ENCODE measurements around the gene SIRT5.

Gene SIRT5

DNA sequence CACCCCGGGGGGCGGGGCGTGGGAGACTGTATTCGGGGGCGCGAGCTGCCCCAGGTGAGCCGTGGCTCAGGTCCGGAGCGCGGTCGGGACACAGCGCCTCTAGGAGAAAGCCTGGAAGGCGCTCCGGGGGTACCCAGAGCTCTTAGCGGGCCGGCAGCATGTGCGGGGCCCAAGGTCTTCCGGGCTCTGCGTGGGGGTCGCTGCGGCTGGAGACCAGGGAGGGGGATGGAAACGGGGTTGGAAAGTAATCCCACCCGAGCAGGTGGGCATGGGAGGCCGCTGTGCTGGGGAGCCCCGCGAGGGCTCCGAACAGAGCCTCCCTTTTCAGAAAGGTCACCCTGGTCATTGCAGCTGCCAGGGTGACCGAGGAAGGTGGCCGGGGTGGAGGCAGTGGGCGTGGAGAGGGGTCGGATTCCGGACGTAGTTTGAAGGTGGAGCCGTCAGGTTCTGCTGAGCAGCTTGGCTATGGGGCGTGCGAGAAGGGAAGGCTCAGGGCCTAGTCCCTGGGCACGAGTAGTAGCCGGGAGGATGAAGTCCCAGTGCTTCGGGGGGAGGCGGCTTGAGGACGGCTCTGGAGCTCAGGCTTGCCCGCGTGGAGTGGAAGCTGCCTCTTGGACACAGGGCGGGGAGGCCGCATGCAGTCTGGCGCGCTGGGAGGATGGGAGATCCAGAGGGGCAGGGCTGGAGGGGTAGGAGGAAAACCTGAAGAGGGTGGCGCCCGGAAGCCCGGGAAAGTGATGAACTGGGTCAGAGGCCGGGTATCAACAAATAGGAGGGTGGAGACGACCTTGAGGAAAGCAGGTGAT, at the start of gene SIRT5:
SIRT5 (plus strand) TSS at position 31 of the 806 bp plus-strand sequence. CDS start 9,510 bp downstream, outside the sequence.
- H3K27me3 Mint-ChIP-seq, result no peaks in the 10 kb centered on the region
- H3K4me3 Mint-ChIP-seq, result peak within 1 kb of the TSS; percentile 97
- H3K9me3 Mint-ChIP-seq, result no peaks in the 10 kb centered on the region
- H3K4me1 Mint-ChIP-seq, result peaks cover 29% of the 10 kb centered on the region
- peak; percentile 91 for ATAC-seq
- H3K36me3 Mint-ChIP-seq, result no peaks in the 10 kb centered on the region
- H3K27ac Mint-ChIP-seq, result peak within 1 kb of the TSS; percentile 96

DNA sequence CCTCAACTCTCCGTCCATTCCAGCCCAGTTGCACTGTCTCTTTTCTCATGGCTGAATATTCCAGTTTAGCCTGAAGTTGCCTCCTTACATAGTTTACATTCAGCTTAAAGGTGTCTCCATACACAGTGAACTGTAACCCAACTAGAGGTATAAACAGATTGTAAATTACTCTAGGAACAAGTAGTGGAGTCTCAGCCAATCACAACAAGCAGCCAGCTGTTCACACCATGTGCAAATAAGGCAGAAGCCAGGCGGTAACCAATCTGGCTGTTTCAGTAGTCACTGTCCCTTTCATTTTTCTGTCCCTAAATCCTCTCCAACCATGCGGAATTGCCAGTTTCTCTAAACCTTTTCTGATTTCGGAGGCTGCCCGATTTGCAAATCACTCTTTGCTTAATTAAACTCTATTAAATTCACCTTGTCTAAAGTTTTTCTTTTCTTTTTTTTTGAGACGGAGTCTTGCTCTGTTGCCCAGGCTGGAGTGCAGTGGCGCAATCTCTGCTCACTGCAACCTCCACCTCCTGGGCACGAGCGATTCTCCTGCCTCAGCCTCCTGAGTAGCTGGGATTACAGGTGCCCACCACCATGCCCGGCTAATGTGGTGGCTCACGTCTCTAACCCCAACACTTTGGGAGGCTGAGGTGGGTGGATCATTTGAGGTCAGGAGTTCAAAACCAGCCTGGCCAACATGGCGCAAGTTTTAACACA, 49.4 kb upstream of the SIRT5 start:
- no peak for ATAC-seq
- H3K4me3 Mint-ChIP-seq, result no peak overlapping the region
- peaks cover 27% of the 10 kb centered on the region for H3K4me1 Mint-ChIP-seq
- H3K9me3 Mint-ChIP-seq, result no peaks in the 10 kb centered on the region
- H3K27me3 Mint-ChIP-seq, result no peaks in the 10 kb centered on the region
- peak overlapping the region; percentile 80 for H3K27ac Mint-ChIP-seq
- no peaks in the 10 kb centered on the region for H3K36me3 Mint-ChIP-seq

DNA sequence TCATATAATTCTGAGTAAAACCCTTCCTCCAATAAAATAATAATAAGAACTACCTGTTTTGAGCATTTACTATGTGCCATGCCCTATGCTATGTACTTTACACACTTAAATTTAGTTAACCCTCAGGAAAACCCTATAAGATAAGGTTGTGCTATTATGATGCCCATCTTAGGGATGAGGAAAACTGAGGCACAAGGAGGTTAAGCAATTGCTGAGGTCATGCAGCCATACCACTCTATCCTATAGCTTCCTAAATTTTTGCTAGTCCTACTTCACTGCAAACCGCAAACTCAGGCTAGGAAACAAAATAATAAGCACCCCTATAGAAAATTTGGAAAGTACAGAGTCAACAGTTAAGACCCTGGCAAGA, 48.1 kb upstream of the SIRT5 start:
- Mint-ChIP-seq H3K9me3 (no peaks in the 10 kb centered on the region), H3K36me3 (no peaks in the 10 kb centered on the region), H3K27ac (peak overlapping the region; percentile 80), H3K27me3 (no peaks in the 10 kb centered on the region), H3K4me1 (peaks cover 27% of the 10 kb centered on the region), H3K4me3 (no peak overlapping the region)
- ATAC-seq, result no peak

DNA sequence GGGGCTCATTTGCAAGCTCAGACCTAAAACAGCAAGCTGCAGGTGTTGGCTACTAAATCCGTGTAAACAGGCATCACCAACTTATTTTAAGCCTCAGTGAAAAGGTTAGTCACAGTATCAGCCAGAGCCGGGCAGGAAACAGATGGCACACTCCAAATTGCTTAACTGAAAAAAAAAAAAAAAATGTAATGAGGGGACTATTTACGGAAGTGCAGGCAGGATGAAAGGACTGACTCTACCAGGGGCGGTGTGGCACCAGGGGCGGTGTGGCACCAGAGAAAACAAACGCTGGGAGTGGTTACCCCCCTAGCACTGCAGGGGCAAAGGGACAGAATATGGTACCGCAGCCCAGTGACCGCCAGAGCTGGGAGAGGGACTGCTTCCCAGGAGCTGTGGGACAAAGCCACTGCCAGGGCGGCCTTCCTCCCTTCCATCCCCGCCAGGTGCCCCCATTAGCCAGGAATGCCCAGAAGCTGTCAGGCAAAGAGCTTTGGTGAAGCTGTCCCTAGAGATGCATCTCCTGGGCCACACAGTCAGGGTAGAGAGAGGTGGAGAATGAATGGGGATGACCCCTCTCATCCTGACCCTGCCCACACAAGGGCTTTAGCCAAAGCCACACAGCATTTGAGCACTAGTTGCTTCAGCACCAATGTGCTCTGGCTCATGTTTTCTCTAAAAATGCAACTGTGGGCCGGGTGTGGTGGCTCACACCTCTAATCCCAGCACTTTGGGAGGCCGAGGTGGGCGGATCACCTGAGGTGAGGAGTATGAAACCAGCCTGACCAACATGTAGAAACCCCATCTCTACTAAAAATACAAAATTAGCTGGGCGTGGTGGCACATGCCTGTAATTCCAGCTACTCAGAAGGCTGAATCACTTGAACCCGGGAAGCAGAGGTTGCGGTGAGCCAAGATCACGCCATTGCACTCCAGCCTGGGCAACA, 47.4 kb upstream of the SIRT5 start:
- Mint-ChIP-seq H3K36me3 (no peaks in the 10 kb centered on the region), H3K27ac (peak overlapping the region; percentile 80), H3K27me3 (no peaks in the 10 kb centered on the region), H3K4me3 (peak overlapping the region; percentile 0), H3K9me3 (no peaks in the 10 kb centered on the region), H3K4me1 (peaks cover 27% of the 10 kb centered on the region)
- ATAC-seq, result peak; percentile 95

GRCh38 chr6:13527671-13528056, 46.7 kb upstream of the SIRT5 start:
- ATAC-seq, result no peak
- Mint-ChIP-seq H3K27ac (peak overlapping the region; percentile 80), H3K9me3 (no peaks in the 10 kb centered on the region), H3K36me3 (no peaks in the 10 kb centered on the region), H3K27me3 (no peaks in the 10 kb centered on the region), H3K4me1 (peaks cover 28% of the 10 kb centered on the region), H3K4me3 (no peak overlapping the region)

GRCh38 chr6:13528232-13528631, 46.2 kb upstream of the SIRT5 start:
- H3K27ac Mint-ChIP-seq, result peak overlapping the region; percentile 52
- no peaks in the 10 kb centered on the region for H3K36me3 Mint-ChIP-seq
- H3K4me3 Mint-ChIP-seq, result no peak overlapping the region
- no peaks in the 10 kb centered on the region for H3K27me3 Mint-ChIP-seq
- no peaks in the 10 kb centered on the region for H3K9me3 Mint-ChIP-seq
- no peak for ATAC-seq
- H3K4me1 Mint-ChIP-seq, result peaks cover 33% of the 10 kb centered on the region

GRCh38 chr6:13528777-13529343, 45.5 kb upstream of the SIRT5 start:
- no peaks in the 10 kb centered on the region for H3K36me3 Mint-ChIP-seq
- no peak overlapping the region for H3K4me3 Mint-ChIP-seq
- no peak for ATAC-seq
- peak overlapping the region; percentile 52 for H3K27ac Mint-ChIP-seq
- peaks cover 33% of the 10 kb centered on the region for H3K4me1 Mint-ChIP-seq
- no peaks in the 10 kb centered on the region for H3K27me3 Mint-ChIP-seq
- H3K9me3 Mint-ChIP-seq, result no peaks in the 10 kb centered on the region

- H3K27me3 Mint-ChIP-seq, result no peaks in the 10 kb centered on the region
- H3K36me3 Mint-ChIP-seq, result no peaks in the 10 kb centered on the region
- H3K4me3 Mint-ChIP-seq, result no peak overlapping the region
- H3K9me3 Mint-ChIP-seq, result no peaks in the 10 kb centered on the region
- no peak for ATAC-seq
- no peak overlapping the region for H3K27ac Mint-ChIP-seq
- H3K4me1 Mint-ChIP-seq, result peaks cover 15% of the 10 kb centered on the region
Observed at GRCh38 chr6:13531956-13532355, 42.4 kb upstream of the SIRT5 start.

GRCh38 chr6:13534536-13534935, 39.9 kb upstream of the SIRT5 start:
- Mint-ChIP-seq H3K9me3 (no peaks in the 10 kb centered on the region), H3K4me3 (no peak overlapping the region), H3K27me3 (no peaks in the 10 kb centered on the region), H3K36me3 (no peaks in the 10 kb centered on the region), H3K4me1 (peaks cover 14% of the 10 kb centered on the region), H3K27ac (no peak overlapping the region)
- ATAC-seq, result no peak

GRCh38 chr6:13535306-13535705, 39.1 kb upstream of the SIRT5 start:
- Mint-ChIP-seq H3K27me3 (no peaks in the 10 kb centered on the region), H3K4me3 (no peak overlapping the region)

DNA sequence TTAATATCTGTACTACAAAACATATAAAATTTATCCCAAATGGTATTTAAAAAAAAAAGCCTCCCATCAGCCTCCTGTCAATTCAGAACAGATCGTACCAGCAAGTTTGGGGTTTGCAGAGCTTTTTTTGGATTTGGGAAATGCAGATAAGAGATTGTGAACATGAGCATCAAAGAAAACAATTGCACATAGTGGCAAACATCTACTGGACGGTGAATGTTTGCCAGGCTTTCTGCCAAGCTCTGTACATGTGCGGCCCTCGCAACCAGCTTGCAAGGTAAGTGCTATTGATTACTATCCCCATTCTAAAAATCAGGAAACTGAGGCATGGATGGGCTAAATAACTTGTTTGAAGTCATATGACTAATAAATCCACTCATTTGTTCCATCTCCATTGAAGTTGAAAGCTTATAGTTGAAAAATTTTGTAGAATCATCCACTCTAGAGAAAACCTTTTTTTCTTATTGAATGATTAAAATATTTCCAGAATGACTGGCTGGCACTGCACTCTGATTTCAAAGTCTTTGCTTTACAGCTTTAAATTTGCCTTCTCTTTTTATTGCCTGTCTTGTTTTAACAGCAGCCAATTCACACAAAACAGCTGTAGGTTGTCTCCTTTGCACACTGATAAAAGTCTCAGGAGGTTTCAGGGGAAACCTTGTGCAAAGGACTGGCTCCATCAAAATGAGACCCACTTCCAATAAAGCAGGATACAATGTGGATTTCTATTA, 37.4 kb upstream of the SIRT5 start:
- Mint-ChIP-seq H3K27me3 (no peaks in the 10 kb centered on the region), H3K9me3 (no peaks in the 10 kb centered on the region), H3K36me3 (no peaks in the 10 kb centered on the region), H3K4me3 (no peak overlapping the region), H3K4me1 (peaks cover 16% of the 10 kb centered on the region), H3K27ac (no peak overlapping the region)
- ATAC-seq, result no peak

More at GRCh38 chr6:13535306-13535705, 39.1 kb upstream of the SIRT5 start:
- peaks cover 16% of the 10 kb centered on the region for H3K4me1 Mint-ChIP-seq
- H3K36me3 Mint-ChIP-seq, result no peaks in the 10 kb centered on the region
- H3K27ac Mint-ChIP-seq, result no peak overlapping the region
- ATAC-seq, result no peak
- H3K9me3 Mint-ChIP-seq, result no peaks in the 10 kb centered on the region

DNA sequence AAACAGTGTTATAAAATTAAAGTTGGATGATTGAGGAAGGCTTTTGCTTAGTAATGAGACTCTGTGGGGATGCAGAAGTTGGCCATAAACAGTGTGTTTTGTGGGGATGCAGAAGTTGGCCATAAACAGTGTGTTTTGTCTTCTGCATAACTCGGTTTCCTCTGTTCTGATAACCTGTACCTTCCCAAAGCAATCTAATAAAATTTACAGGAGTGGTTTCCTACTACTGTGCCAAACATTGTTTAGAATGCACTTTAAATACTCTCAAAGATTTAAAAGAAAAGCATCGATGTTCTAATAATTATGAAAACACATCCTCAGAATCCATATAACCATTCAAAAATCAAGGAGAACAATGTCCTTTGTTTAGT, 36.9 kb upstream of the SIRT5 start:
- Mint-ChIP-seq H3K27ac (no peak overlapping the region), H3K4me3 (no peak overlapping the region), H3K36me3 (no peaks in the 10 kb centered on the region), H3K9me3 (no peaks in the 10 kb centered on the region), H3K27me3 (no peaks in the 10 kb centered on the region), H3K4me1 (peaks cover 16% of the 10 kb centered on the region)
- ATAC-seq, result no peak

DNA sequence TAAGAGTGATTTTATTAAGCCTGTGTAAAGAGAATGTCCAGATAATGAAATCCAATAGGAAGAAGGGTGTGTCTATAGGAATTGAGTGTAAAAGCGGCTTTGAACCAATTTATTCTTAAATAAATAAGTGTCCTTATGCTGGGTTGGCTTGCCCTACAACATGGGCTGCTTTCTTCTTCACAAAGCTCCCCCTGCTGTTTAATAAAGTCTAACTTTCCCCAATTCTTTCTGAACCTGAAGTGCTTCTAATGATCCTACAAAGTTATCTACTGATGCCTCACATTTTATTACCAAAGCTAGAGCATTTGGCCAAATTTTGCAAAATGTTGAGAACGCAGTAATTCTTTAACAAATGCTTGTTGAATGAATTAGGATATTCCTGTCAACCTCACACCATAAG, 36.3 kb upstream of the SIRT5 start:
- H3K27me3 Mint-ChIP-seq, result no peaks in the 10 kb centered on the region
- H3K27ac Mint-ChIP-seq, result no peak overlapping the region
- peaks cover 11% of the 10 kb centered on the region for H3K4me1 Mint-ChIP-seq
- no peak overlapping the region for H3K4me3 Mint-ChIP-seq
- no peak for ATAC-seq
- no peaks in the 10 kb centered on the region for H3K9me3 Mint-ChIP-seq
- no peaks in the 10 kb centered on the region for H3K36me3 Mint-ChIP-seq

DNA sequence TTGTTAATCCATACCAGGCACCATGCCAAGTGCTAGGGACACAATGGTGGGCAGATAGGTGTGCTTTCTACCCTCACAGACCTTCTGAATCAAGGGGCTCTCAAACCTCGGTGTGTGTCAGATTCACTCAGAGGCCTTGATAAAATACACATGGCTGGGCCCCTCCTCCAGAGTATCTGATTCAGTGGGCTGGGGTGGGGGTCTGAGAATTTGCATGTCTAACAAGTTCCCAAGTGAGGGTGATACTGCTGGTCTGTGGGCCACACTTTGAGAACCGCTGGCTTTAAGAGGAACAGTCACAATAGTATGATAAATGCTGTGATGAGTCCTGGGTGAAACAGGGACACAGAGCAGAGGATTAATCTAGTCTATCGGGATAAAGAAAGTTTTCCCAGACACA, 35.8 kb upstream of the SIRT5 start:
- no peak for ATAC-seq
- H3K4me1 Mint-ChIP-seq, result peaks cover 11% of the 10 kb centered on the region
- H3K4me3 Mint-ChIP-seq, result no peak overlapping the region
- no peaks in the 10 kb centered on the region for H3K27me3 Mint-ChIP-seq
- H3K9me3 Mint-ChIP-seq, result no peaks in the 10 kb centered on the region
- H3K36me3 Mint-ChIP-seq, result no peaks in the 10 kb centered on the region
- no peak overlapping the region for H3K27ac Mint-ChIP-seq
